Dermis microvascular lymphatic vessel endothelial cell (primary cell): ENCODE results near the gene SLC12A7. TPM values are rescaled to one million over a fixed set of nuclear protein-coding genes. Genes with fewer than 3 reads are reported as not detected.
"Not testable (repeated sequence)": the region's sequence is repeated elsewhere in the genome, so short reads cannot be mapped to it uniquely, and the experiment has no call there.

ENCODE experiments used
- DNase-seq, 2 donors: peaks; one replicate each; pipeline versions ENCODE4 v3.0.0 to v3.0.0-alpha.2; 2010; ENCODE audit warnings: low read depth in 2 of 2
- total RNA-seq: library from RNA; depleted of rRNA; stranded (reverse); fragments of >200 nt; gene quantifications from 2 replicates; pipeline ENCODE4 v1.2.1, GENCODE V29; 2014

SLC12A7 gene
- total RNA-seq, 1 donor from 2014 or later: 20.2 TPM

- DNase-seq: no peak
Measured at GRCh38 chr5:1035421-1036405, 76.2 kb downstream of the SLC12A7 start.

GRCh38 chr5:1034986-1035385 lies 76.9 kb downstream of the SLC12A7 start:
- DNase-seq: no peak

GRCh38 chr5:1034421-1034905 lies 77.4 kb downstream of the SLC12A7 start:
- DNase-seq: no peak

GRCh38 chr5:1033606-1034420 lies 78.0 kb downstream of the SLC12A7 start:
- no peak for DNase-seq

GRCh38 chr5:1033178-1033577 lies 78.7 kb downstream of the SLC12A7 start:
- DNase-seq: no peak

GRCh38 chr5:1032551-1033027 lies 79.3 kb downstream of the SLC12A7 start:
- DNase-seq: no peak

GRCh38 chr5:1032011-1032410 lies 79.9 kb downstream of the SLC12A7 start:
- no peak for DNase-seq

GRCh38 chr5:1031306-1031959 lies 80.4 kb downstream of the SLC12A7 start:
- DNase-seq: no peak

GRCh38 chr5:1030801-1031271 lies 81.0 kb downstream of the SLC12A7 start:
- DNase-seq: no peak

GRCh38 chr5:1029945-1030625 lies 81.8 kb downstream of the SLC12A7 start:
- no peak for DNase-seq

GRCh38 chr5:1029282-1029944 lies 82.5 kb downstream of the SLC12A7 start:
- DNase-seq: no peak

- no peak for DNase-seq
Measured at GRCh38 chr5:1028481-1029281, 83.2 kb downstream of the SLC12A7 start.

- no peak for DNase-seq
Measured at GRCh38 chr5:1027631-1028441, 84.0 kb downstream of the SLC12A7 start.

GRCh38 chr5:1026700-1027621 lies 84.9 kb downstream of the SLC12A7 start:
- DNase-seq: no peak

- DNase-seq: not testable (repeated sequence)
Measured at GRCh38 chr5:1021969-1022336, 89.9 kb downstream of the SLC12A7 start.

- DNase-seq: no peak
Measured at GRCh38 chr5:1021136-1021968, 90.5 kb downstream of the SLC12A7 start.
